GM20000 (cell line): ENCODE measurements around the gene NAV2.

Experiments used
- DNase-seq: peaks from one replicate; pipeline ENCODE4 v3.0.0; 2012; ENCODE audit warnings: low spot score
- CTCF ChIP-seq: IDR thresholded peaks from 2 replicates; pipeline ENCODE4 v1.5.1; 2012; ENCODE audit warnings: mild to moderate bottlenecking, control low read depth; ENCODE audit errors: extremely low read depth, missing control alignments

NAV2 gene

GRCh38 chr11:19790831-19791552, 78.4 kb downstream of the NAV2 start:
- TF ChIP-seq CTCF: no peak
- no peak for DNase-seq

- no peak for DNase-seq
Observed at GRCh38 chr11:19792510-19792909, 79.9 kb downstream of the NAV2 start.

DNA sequence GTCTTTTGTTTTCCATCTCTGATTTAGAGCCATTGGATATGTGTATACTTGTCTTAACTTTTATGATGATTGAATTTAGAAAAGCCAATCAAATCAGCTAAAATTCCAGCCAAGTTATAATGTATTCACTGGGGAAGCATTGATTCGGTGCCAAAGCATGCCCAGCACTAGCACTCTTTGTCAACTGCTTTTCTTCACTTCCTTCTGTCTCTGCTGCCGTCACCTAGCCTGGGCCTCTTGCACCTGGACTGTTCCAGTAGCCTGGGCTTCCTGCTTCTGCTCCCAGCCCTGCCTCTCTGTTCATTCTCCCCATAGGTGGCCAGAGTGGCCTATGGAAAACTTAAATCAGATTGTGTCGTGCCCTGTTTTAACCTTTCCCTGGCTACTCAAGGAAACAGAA, 80.7 kb downstream of the NAV2 start:
- DNase-seq: no peak
- no peak for TF ChIP-seq CTCF

More at GRCh38 chr11:19792510-19792909, 79.9 kb downstream of the NAV2 start:
- TF ChIP-seq CTCF: no peak

DNA sequence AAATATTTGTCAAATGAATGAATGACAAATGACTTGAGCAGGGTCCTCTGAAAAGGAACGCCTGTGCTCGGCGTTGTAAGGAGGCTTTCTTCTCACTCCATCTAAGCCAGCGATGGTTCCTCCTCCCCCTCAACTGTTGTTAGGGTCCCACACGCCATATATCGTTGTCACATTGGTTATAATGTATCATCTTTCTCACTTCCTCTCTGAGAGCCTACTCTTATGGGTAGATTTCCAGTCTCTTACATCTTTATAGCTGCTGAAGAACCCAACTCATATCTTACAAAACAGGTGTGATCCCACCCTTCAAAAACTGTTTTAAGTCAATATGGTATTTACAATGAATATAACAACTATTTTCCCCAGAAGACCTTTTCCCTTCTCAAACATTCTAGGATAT, 81.5 kb downstream of the NAV2 start:
- no peak for TF ChIP-seq CTCF
- no peak for DNase-seq

- TF ChIP-seq CTCF: no peak
- no peak for DNase-seq
Observed at GRCh38 chr11:19795082-19795481, 82.4 kb downstream of the NAV2 start.

DNA sequence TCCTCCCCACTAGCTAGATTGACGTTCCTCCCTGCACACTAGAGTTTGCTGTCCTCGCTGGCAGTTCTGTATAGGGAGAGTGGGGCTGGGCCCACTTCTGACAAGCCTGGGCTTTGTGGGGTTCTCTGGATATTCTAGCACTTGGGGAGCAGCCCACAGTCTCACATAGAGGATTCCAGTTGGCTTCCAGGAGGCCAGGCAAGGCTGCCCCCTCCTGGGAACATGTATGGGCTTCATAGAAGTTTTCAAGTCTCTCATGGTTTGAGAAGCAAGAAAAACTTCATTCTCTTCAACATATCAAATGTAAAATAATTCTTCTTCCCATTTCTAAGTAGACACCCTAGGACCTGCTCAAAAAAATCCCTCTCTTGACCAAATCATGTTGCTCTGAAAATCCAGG, 87.5 kb downstream of the NAV2 start:
- no peak for DNase-seq
- no peak for TF ChIP-seq CTCF

GRCh38 chr11:19800714-19801519, 88.3 kb downstream of the NAV2 start:
- DNase-seq: no peak
- TF ChIP-seq CTCF: no peak
